ENCODE data around the gene CNPPD1. TPM values are rescaled to one million over a fixed set of nuclear protein-coding genes. Genes with fewer than 3 reads are reported as not detected.

Gene CNPPD1
- total RNA-seq, 6 experiments from 2014 or later, result 37.9 to 46.2 (median 42.2) TPM

DNA sequence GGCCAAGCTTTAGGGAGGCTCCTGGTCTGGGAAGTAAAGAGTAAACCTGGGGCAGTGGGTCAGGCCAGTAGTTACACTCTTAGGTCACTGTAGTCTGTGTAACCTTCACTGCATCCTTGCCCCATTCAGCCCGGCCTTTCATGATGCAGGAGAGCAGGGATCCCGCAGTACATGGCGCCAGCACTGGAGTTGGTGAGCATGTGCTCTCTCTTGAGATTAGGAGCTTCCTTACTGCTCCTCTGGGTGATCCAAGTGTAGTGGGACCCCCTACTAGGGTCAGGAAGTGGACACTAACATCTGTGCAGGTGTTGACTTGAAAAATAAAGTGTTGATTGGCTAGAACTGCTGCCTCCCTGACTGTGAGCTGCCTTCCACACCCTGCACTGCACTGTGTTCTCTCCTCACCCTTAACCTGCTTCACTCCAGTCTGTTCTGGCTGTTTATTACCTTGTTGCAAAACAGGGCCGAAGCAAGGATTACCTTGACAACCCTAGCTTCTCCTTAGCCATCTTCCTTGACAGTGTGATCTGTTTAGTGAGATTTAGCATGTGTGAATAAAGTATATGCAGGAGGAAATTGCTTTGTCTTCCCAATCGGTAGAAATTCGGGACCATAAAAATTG is 6.5 kb upstream of the CNPPD1 start:
- H3K4me1 Mint-ChIP-seq (ENCODE audit: low read depth), result peaks cover 7% of the 10 kb centered on the region

DNA sequence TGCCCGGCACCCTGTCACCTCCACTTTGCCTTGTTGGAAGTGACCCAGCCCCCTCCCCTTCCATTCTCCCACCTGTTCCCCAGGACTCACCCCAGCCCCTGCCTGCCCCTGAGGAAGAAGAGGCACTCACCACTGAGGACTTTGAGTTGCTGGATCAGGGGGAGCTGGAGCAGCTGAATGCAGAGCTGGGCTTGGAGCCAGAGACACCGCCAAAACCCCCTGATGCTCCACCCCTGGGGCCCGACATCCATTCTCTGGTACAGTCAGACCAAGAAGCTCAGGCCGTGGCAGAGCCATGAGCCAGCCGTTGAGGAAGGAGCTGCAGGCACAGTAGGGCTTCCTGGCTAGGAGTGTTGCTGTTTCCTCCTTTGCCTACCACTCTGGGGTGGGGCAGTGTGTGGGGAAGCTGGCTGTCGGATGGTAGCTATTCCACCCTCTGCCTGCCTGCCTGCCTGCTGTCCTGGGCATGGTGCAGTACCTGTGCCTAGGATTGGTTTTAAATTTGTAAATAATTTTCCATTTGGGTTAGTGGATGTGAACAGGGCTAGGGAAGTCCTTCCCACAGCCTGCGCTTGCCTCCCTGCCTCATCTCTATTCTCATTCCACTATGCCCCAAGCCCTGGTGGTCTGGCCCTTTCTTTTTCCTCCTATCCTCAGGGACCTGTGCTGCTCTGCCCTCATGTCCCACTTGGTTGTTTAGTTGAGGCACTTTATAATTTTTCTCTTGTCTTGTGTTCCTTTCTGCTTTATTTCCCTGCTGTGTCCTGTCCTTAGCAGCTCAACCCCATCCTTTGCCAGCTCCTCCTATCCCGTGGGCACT is 5.8 kb upstream of the CNPPD1 start:
- no peak overlapping the region for H3K4me3 Mint-ChIP-seq
- H3K27ac Mint-ChIP-seq, result no peak overlapping the region
- H3K27me3 Mint-ChIP-seq (ENCODE audit: insufficient read depth), result peaks cover 2% of the 10 kb centered on the region; the same call in 1 of the 2 replicates
- TF ChIP-seq, protein P1, sequence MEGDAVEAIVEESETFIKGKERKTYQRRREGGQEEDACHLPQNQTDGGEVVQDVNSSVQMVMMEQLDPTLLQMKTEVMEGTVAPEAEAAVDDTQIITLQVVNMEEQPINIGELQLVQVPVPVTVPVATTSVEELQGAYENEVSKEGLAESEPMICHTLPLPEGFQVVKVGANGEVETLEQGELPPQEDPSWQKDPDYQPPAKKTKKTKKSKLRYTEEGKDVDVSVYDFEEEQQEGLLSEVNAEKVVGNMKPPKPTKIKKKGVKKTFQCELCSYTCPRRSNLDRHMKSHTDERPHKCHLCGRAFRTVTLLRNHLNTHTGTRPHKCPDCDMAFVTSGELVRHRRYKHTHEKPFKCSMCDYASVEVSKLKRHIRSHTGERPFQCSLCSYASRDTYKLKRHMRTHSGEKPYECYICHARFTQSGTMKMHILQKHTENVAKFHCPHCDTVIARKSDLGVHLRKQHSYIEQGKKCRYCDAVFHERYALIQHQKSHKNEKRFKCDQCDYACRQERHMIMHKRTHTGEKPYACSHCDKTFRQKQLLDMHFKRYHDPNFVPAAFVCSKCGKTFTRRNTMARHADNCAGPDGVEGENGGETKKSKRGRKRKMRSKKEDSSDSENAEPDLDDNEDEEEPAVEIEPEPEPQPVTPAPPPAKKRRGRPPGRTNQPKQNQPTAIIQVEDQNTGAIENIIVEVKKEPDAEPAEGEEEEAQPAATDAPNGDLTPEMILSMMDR (IDR thresholded peaks at IDR 0.05), result no peak
- peaks cover 38% of the 10 kb centered on the region for H3K36me3 Mint-ChIP-seq (ENCODE audit: low read depth)
- peaks cover 9% of the 10 kb centered on the region for H3K4me1 Mint-ChIP-seq (ENCODE audit: low read depth)
- H3K9me3 Mint-ChIP-seq, result no peaks in the 10 kb centered on the region
- DNase-seq, result no peak

More for the DNA sequence above, 6.5 kb upstream of the CNPPD1 start:
- Mint-ChIP-seq H3K36me3 (ENCODE audit: low read depth) (peaks cover 38% of the 10 kb centered on the region), H3K27ac (no peak overlapping the region), H3K4me3 (no peak overlapping the region), H3K9me3 (no peaks in the 10 kb centered on the region), H3K27me3 (ENCODE audit: insufficient read depth) (peaks cover 2% of the 10 kb centered on the region; the same call in 1 of the 2 replicates)
- TF ChIP-seq, protein P1 (IDR thresholded peaks at IDR 0.05), result no peak
- DNase-seq, result no peak

DNA sequence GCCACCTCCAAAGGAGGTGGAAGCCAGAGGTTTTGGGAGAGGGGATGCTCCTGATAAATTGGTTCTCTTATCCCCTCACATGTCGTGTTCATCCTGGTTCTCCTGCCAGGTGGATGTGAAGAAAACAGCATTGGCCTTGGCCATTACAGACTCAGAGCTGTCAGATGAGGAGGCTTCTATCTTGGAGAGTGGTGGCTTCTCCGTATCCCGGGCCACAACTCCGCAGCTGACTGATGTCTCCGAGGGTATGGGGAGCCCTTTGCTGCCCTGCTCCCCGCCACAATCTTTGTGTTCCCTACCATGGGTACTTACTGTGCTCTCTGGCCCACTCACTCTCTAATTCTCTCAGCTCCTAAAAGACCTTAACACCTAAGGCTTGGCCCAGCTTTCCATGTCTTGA is 4.8 kb upstream of the CNPPD1 start:
- Mint-ChIP-seq H3K9me3 (no peaks in the 10 kb centered on the region), H3K4me1 (ENCODE audit: low read depth) (peaks cover 15% of the 10 kb centered on the region), H3K36me3 (ENCODE audit: low read depth) (peaks cover 38% of the 10 kb centered on the region), H3K27ac (no peak overlapping the region), H3K27me3 (ENCODE audit: insufficient read depth) (peaks cover 2% of the 10 kb centered on the region; the same call in 1 of the 2 replicates), H3K4me3 (no peak overlapping the region)
- DNase-seq, result no peak
- TF ChIP-seq, protein P1 (IDR thresholded peaks at IDR 0.05), result no peak

DNA sequence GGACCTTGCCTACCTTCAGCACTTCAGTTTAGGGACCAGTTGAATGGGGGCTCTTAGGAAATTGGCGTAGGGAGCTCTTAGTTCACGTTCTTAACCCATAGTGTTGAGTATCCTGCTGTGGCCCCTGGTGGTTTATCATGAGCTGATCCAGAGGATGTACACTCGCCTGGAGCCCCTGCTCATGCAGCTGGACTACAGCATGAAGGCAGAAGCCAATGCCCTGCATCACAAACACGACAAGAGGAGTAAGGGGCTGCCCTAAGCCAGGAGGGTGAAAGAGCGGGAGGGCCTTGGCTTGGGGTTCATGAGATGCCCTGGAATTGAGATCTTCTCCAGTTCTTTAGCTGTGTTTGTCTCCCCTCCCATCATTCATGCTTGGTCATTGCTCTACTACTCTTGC is 4.2 kb upstream of the CNPPD1 start:
- Mint-ChIP-seq H3K27me3 (ENCODE audit: insufficient read depth) (peaks cover 2% of the 10 kb centered on the region; the same call in 1 of the 2 replicates), H3K4me3 (no peak overlapping the region), H3K27ac (no peak overlapping the region), H3K36me3 (ENCODE audit: low read depth) (peaks cover 37% of the 10 kb centered on the region), H3K9me3 (no peaks in the 10 kb centered on the region), H3K4me1 (ENCODE audit: low read depth) (peaks cover 17% of the 10 kb centered on the region)
- TF ChIP-seq, protein P1 (IDR thresholded peaks at IDR 0.05), result no peak
- DNase-seq, result no peak

DNA sequence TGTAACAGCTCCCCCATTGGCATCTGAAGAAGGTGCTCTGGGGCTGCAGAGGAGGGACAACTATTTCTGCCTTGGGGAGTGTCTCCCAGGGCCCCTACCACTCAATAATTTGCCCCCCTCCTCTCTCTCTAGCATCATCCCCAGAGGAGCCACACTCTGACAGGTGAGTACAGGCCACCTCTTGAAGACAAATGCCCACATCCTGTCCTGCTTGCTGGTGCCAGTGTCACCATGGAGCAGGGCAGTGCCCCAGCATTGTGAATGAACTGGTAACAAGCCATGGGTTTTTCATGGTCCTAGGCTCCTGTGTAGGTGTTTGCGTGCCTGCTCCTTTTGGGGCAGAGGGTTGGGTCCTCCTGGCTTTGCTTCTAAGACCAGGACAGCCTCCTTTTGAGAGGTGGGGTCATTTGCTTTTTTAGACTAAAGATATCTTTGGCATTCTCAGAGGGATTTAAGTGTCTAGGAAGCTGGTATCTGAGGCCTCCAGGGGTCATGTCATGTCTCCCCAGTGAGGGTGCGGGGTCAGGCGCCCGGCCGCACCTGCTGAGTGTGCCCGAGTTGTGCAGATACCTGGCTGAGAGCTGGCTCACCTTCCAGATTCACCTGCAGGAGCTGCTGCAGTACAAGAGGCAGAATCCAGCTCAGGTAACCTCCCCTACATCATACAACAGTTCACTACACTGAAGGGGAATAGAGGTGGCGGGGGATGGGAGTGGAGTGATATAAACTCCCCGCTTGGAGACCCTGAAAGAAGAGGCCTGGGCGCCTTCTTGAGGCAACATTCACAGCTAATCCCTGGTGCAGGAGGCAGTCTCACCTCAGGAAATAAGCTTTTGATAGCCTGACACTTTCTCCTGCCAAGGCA is 3.1 kb upstream of the CNPPD1 start:
- Mint-ChIP-seq H3K27me3 (ENCODE audit: insufficient read depth) (peaks cover 2% of the 10 kb centered on the region; the same call in 1 of the 2 replicates), H3K27ac (no peak overlapping the region), H3K4me1 (ENCODE audit: low read depth) (peaks cover 27% of the 10 kb centered on the region), H3K36me3 (ENCODE audit: low read depth) (peaks cover 26% of the 10 kb centered on the region), H3K4me3 (peak overlapping the region; percentile 94), H3K9me3 (no peaks in the 10 kb centered on the region)
- TF ChIP-seq, protein P1 (IDR thresholded peaks at IDR 0.05), result no peak
- DNase-seq, result no peak
